C4-2B (cell line): Measurements from ENCODE around the gene C1RL.
A peak's percentile ranks its signal among the peaks of the same experiment; 100 is the strongest.

Source experiments
- H3K27ac ChIP-seq: fragments of 450-650 bp; 2 replicates; pipeline ENCODE4 v1.5.1; 2017
- CTCF ChIP-seq: fragments of 450-650 bp; conservative IDR thresholded peaks from 2 replicates; pipeline ENCODE4 v1.5.1; 2017; ENCODE audit warnings: mild to moderate bottlenecking
- ZFX ChIP-seq: fragments of 450-650 bp; IDR thresholded peaks from 2 replicates; pipeline ENCODE4 v1.6.1; 2017

C1RL gene

GRCh38 chr12:7129287-7129871 lies 20.4 kb upstream of the C1RL start:
- TF ChIP-seq ZFX = no peak
- TF ChIP-seq CTCF = no peak
- H3K27ac ChIP-seq = peak overlapping the region; percentile 73

- TF ChIP-seq ZFX (no peak), CTCF (no peak)
- H3K27ac ChIP-seq = peak within 1 kb of the TSS; percentile 73
Observed at GRCh38 chr12:7128681-7129286, 19.8 kb upstream of the C1RL start, which contains the start of gene RBP5. Gene RBP5 (minus strand): TSS chr12:7128889. CDS start chr12:7128775, 114 bp downstream.

- no peak overlapping the region; the same call in 1 of the 2 replicates for H3K27ac ChIP-seq
- no peak for TF ChIP-seq ZFX
- no peak for TF ChIP-seq CTCF
Observed at GRCh38 chr12:7127916-7128626, 19.1 kb upstream of the C1RL start.

- no peak for TF ChIP-seq CTCF
- TF ChIP-seq ZFX = no peak
- H3K27ac ChIP-seq = no peak overlapping the region
Observed at GRCh38 chr12:7125632-7126227, 16.7 kb upstream of the C1RL start.

GRCh38 chr12:7123806-7124522 lies 14.9 kb upstream of the C1RL start:
- H3K27ac ChIP-seq = no peak overlapping the region
- TF ChIP-seq CTCF (no peak), ZFX (no peak)

DNA sequence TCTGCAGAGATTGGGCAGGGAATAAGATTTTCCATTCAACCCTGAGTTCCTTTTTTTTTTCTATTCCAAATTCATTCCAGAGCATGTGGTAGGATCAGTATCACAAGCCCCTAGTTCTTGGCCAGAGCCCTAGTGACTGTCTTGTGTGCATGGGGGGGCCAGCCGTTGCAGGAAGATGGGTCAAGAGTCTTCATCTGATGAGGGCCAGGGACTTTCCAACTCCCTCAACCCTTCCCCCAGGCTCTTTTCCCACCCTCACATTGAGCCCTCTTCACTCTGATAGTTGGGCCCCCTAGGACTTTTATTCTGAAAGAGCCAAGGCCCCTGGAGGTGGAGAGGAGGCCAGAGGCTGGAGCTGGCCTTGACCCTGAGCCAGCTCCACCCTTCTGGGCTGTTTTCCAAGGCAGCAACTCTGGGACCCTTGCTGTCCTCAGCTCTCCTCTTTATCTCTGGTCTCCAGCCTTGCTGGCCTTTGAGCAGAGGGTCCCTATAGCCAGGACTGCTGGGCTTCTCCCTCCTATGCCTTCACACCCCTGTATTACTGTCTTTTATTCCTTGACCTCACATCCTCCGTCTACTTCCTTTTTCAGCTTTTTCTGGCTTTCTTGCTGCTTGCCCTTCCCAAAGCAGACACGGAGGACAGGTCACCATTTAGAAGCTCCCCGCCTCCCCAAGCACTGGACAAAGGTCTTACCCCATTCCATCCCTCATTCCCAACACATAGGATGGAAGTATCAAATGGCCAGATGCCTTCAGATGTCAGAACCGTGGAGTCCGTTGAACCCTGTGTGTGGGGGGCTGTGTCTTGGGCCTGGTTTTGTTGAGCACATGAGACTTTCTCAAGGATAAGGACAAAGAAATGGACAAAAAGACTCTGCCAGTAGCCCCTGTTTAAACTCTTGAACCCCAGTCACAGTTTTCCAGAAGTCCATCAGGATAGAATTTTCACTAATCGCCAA lies 14.1 kb upstream of the C1RL start:
- TF ChIP-seq ZFX (no peak), CTCF (no peak)
- no peak overlapping the region for H3K27ac ChIP-seq
